IMR-90 (cell line): ENCODE data around the gene CSE1L. TPM values are rescaled to one million over a fixed set of nuclear protein-coding genes. Genes with fewer than 3 reads are reported as not detected.

Experiments used
- ATAC-seq: fragments of 200-7000 bp; cut with Tn5 transposase; 2 replicates; pipeline ENCODE4 v1.9.1; 2020; ENCODE audit warnings: low read depth, mild to moderate bottlenecking, moderate library complexity
- BruUV-seq: library from RNA; stranded (reverse); fragments of 400-500 nt; replicated peaks from 2 replicates; lab custom pipeline; 2021; lab: Mats Ljungman, UMichigan
- CTCF ChIA-PET: fragments of 300-600 bp; formaldehyde crosslinking; extraction: SDS; loops from one replicate; lab custom pipeline; 2021; ENCODE audit warnings: antibody characterized with exemption; lab: Yijun Ruan, JAX
- POLR2A ChIA-PET: fragments of 300-600 bp; sonication (Branson Sonifier 250); formaldehyde crosslinking; loops from one replicate; lab custom pipeline; 2022; ENCODE audit warnings: antibody characterized with exemption; ENCODE audit not compliant: unreplicated experiment; lab: Charles Lee
- DNase-seq: peaks from one replicate; pipeline ENCODE4 v3.0.0; 2013
- H2AFZ ChIP-seq: replicated peaks from 2 replicates; pipeline ENCODE3; 2013; ENCODE audit warnings: low read length, mild to moderate bottlenecking; ENCODE audit not compliant: poor library complexity
- H2AK5ac ChIP-seq: 2 replicates; pipeline ENCODE4 v1.6.1; 2013; ENCODE audit warnings: low read depth, low read length, inconsistent platforms
- H2AK9ac ChIP-seq: replicated peaks from 2 replicates; pipeline ENCODE3; 2013; ENCODE audit warnings: mild to moderate bottlenecking, low read depth, low read length, moderate library complexity; ENCODE audit not compliant: poor library complexity
- H2BK120ac ChIP-seq: 2 replicates; pipeline ENCODE4 v1.6.1; 2013; ENCODE audit warnings: low read depth, low read length, inconsistent platforms
- H2BK15ac ChIP-seq: 3 replicates; pipeline ENCODE4 v1.6.1; 2013; ENCODE audit warnings: low read depth, low read length, inconsistent platforms
- H2BK20ac ChIP-seq: 2 replicates; pipeline ENCODE4 v1.6.1; 2013; ENCODE audit warnings: low read depth, mild to moderate bottlenecking, inconsistent platforms, low read length, moderate library complexity
- H2BK5ac ChIP-seq: 2 replicates; pipeline ENCODE4 v1.6.1; 2013; ENCODE audit warnings: mild to moderate bottlenecking, low read depth, low read length, inconsistent platforms; ENCODE audit not compliant: poor library complexity, severe bottlenecking
- H3K14ac ChIP-seq: replicated peaks from 2 replicates; pipeline ENCODE4 v1.6.1; 2013; ENCODE audit warnings: low read depth, low read length, inconsistent platforms
- H3K18ac ChIP-seq: 2 replicates; pipeline ENCODE4 v1.6.1; 2013; ENCODE audit warnings: low read depth, low read length, control low read depth
- H3K23ac ChIP-seq: 2 replicates; pipeline ENCODE4 v1.6.1; 2013; ENCODE audit warnings: low read depth, low read length, inconsistent platforms
- H3K27ac ChIP-seq: 2 replicates; pipeline ENCODE4 v1.5.1; 2013; ENCODE audit warnings: mild to moderate bottlenecking, control low read depth, low read length; ENCODE audit not compliant: insufficient read depth
- H3K27me3 ChIP-seq: 2 replicates; pipeline ENCODE4 v1.6.1; 2013; ENCODE audit warnings: low read length; ENCODE audit not compliant: control insufficient read depth, insufficient read depth
- H3K36me3 ChIP-seq: 2 replicates; pipeline ENCODE4 v1.6.1; 2013; ENCODE audit warnings: low read length, mixed read lengths; ENCODE audit not compliant: control insufficient read depth, insufficient read depth
- H3K4ac ChIP-seq: 2 replicates; pipeline ENCODE4 v1.6.1; 2013; ENCODE audit warnings: low read depth, low read length, inconsistent platforms
- H3K4me1 ChIP-seq: 2 replicates; pipeline ENCODE4 v1.6.1; 2013; ENCODE audit warnings: low read length, mixed read lengths; ENCODE audit not compliant: control insufficient read depth, insufficient read depth
- H3K4me2 ChIP-seq: 2 replicates; pipeline ENCODE4 v1.6.1; 2013; ENCODE audit warnings: low read depth, mild to moderate bottlenecking, control low read depth, low read length, moderate library complexity
- H3K4me3 ChIP-seq: 2 replicates; pipeline ENCODE4 v1.5.1; 2013; ENCODE audit warnings: low read depth, mild to moderate bottlenecking, control low read depth, low read length, moderate library complexity; ENCODE audit not compliant: insufficient read depth
- H3K56ac ChIP-seq: 2 replicates; pipeline ENCODE4 v1.6.1; 2013; ENCODE audit warnings: low read length, inconsistent platforms; ENCODE audit not compliant: insufficient read depth; ENCODE audit errors: extremely low read depth
- H3K79me1 ChIP-seq, 2 experiments: 2 replicates each; pipeline ENCODE4 v1.6.1; 2013; ENCODE audit warnings: low read length in 2 of 2, inconsistent platforms in 1 of 2, low read depth in 1 of 2
- H3K9ac ChIP-seq: 2 replicates; pipeline ENCODE4 v1.6.1; 2013; ENCODE audit warnings: low read depth, low read length, control low read depth
- H3K9me1 ChIP-seq: 2 replicates; pipeline ENCODE4 v1.6.1; 2013; ENCODE audit warnings: low read length, inconsistent platforms; ENCODE audit not compliant: insufficient read depth
- H3K9me3 ChIP-seq: 2 replicates; pipeline ENCODE4 v1.6.1; 2013; ENCODE audit warnings: low read length; ENCODE audit not compliant: control insufficient read depth, insufficient read depth
- H4K20me1 ChIP-seq: 2 replicates; pipeline ENCODE4 v1.6.1; 2013; ENCODE audit warnings: low read length, inconsistent platforms; ENCODE audit not compliant: insufficient read depth
- H4K5ac ChIP-seq: 2 replicates; pipeline ENCODE4 v1.6.1; 2013; ENCODE audit warnings: mild to moderate bottlenecking, low read depth, low read length, control low read depth
- H4K8ac ChIP-seq, 2 experiments: 2 replicates each; pipeline ENCODE4 v1.6.1; 2013; ENCODE audit warnings: low read depth in 2 of 2, low read length in 2 of 2, control low read depth in 1 of 2, inconsistent platforms in 1 of 2
- H4K91ac ChIP-seq: 2 replicates; pipeline ENCODE4 v1.6.1; 2013; ENCODE audit warnings: low read depth, low read length, inconsistent platforms; ENCODE audit not compliant: insufficient read depth
- CHD1 ChIP-seq: IDR thresholded peaks from 2 replicates; pipeline ENCODE4 v1.6.1; 2012; ENCODE audit warnings: low read depth, low read length, improper control_type of control experiment
- CTCF ChIP-seq: conservative IDR thresholded peaks from 2 replicates; pipeline ENCODE4 v1.5.1; 2012; ENCODE audit warnings: mild to moderate bottlenecking, low read depth, low read length, improper control_type of control experiment
- ELK1 ChIP-seq: fragments of 150-350 bp; IDR thresholded peaks from 2 replicates; pipeline ENCODE4 v1.6.1; 2016; ENCODE audit warnings: low read depth, mild to moderate bottlenecking, low read length, moderate library complexity, borderline replicate concordance
- FOS ChIP-seq: fragments of 150-350 bp; IDR thresholded peaks from 2 replicates; pipeline ENCODE4 v1.6.1; 2016; ENCODE audit warnings: low read depth, low read length
- RCOR1 ChIP-seq: IDR thresholded peaks from 2 replicates; pipeline ENCODE4 v1.6.1; 2012; ENCODE audit warnings: mild to moderate bottlenecking, low read length, improper control_type of control experiment; ENCODE audit not compliant: insufficient replicate concordance
- RFX5 ChIP-seq: IDR thresholded peaks from 2 replicates; pipeline ENCODE4 v1.8.0; 2012; ENCODE audit warnings: low read depth, mild to moderate bottlenecking, low read length, moderate library complexity
- WGBS, 2 experiments: methylation state at CpG; one replicate each; pipeline versions ENCODE4 v1.1.5 to v1.1.7; 2013; ENCODE audit warnings: missing lambda C conversion rate in 2 of 2; ENCODE audit not compliant: insufficient read length in 1 of 2; ENCODE audit errors: extremely low coverage in 2 of 2; 5-methylcytosine and 5-hydroxymethylcytosine counted together
- dilution Hi-C: fragments of 300-500 bp; cut with HindIII; formaldehyde crosslinking; loops from one replicate; pipeline ENCODE4 v1.14.3; 2018; ENCODE audit warnings: low sequenced_read_pairs; ENCODE audit not compliant: unreplicated experiment
- in situ Hi-C: fragments of 300-500 bp; cut with MboI; formaldehyde crosslinking; loops from 3 replicates; pipeline ENCODE4 v1.14.3; 2019; ENCODE audit warnings: low sequenced_read_pairs, inconsistent platforms, mixed read lengths
- intact Hi-C: fragments of 100-400 bp; cut with micrococcal nuclease; formaldehyde crosslinking; loops from 2 replicates; pipeline ENCODE4 v1.10.0; 2022
- polyA plus RNA-seq, 3 experiments: library from polyadenylated mRNA; depleted of rRNA; stranded (reverse); fragments of >200 nt; gene quantifications; 2 replicates each; pipeline ENCODE4 v1.2.3, GENCODE V29; 2012; ENCODE audit warnings: low replicate concordance in 1 of 3
- total RNA-seq: library from RNA; depleted of rRNA; stranded (reverse); fragments of >200 nt; gene quantifications from 2 replicates; pipeline ENCODE4 v1.2.3, GENCODE V29; 2012

CSE1L gene
- total and polyA plus RNA-seq, 2 of the 4 experiments (the other 2 are of a cell fraction), result 34.3 to 81.7 TPM

DNA sequence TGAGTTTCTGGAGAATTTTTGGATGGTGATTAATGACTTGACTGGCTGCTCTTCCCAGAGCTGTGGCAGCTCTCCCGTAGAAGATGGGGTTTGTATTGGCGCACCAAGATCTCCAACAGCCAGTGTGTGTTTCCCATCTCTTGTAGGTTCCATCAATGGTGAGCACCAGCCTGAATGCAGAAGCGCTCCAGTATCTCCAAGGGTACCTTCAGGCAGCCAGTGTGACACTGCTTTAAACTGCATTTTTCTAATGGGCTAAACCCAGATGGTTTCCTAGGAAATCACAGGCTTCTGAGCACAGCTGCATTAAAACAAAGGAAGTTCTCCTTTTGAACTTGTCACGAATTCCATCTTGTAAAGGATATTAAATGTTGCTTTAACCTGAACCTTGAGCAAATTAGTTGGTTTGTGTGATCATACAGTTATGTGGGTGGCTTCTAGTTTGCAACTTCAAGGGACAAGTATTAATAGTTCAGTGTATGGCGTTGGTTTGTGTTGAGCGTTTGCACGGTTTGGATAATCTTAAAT lies 50.2 kb downstream of the CSE1L start:
- Histone ChIP-seq H2BK15ac (no peak overlapping the region), H4K91ac (no peak overlapping the region), H3K27ac (no peak overlapping the region), H3K27me3 (no peaks in the 10 kb centered on the region), H2AK9ac (no peak overlapping the region), H3K79me1 (peaks cover 10 to 16% of the 10 kb centered on the region in 2 experiments; a peak in 3 of 4 replicates), H4K8ac (no peak overlapping the region), H3K9ac (no peak overlapping the region), H2BK120ac (no peak overlapping the region), H3K23ac (no peak overlapping the region), H4K5ac (no peak overlapping the region), H4K20me1 (no peaks in the 10 kb centered on the region), H3K4ac (no peak overlapping the region), H3K18ac (no peak overlapping the region), H2AK5ac (no peak overlapping the region), H2BK20ac (no peak overlapping the region), H3K4me1 (no peaks in the 10 kb centered on the region), H3K4me3 (no peak overlapping the region), H3K9me1 (no peaks in the 10 kb centered on the region), H2BK5ac (no peak overlapping the region), H3K36me3 (peaks cover 23% of the 10 kb centered on the region), H3K14ac (no peak overlapping the region), H3K4me2 (no peak overlapping the region), H3K56ac (no peak overlapping the region), H3K9me3 (no peaks in the 10 kb centered on the region), H2AFZ (no peak overlapping the region)
- CTCF ChIA-PET, result no interaction called here
- in situ Hi-C loops (no loop called here), intact Hi-C loops (no loop called here), dilution Hi-C loops (no loop called here)
- TF ChIP-seq RFX5, result no peak
- TF ChIP-seq ELK1, result no peak
- no peak for TF ChIP-seq FOS
- no peak for TF ChIP-seq CTCF
- no peak for TF ChIP-seq CHD1
- TF ChIP-seq RCOR1, result no peak
- 88% methylated on average over 1 of the region's 7 CpGs; no CpG with 5 or more reads in 1 of the 2 experiments for WGBS, 2 experiments
- BruUV-seq, result no TSS peak
- DNase-seq (no peak), ATAC-seq (no peak)
- POLR2A ChIA-PET, result interaction anchor here (0.5 kb wide), 1 partner anchor 162 kb away, joined by 3 read pairs; no protein-coding TSS in a partner anchor
